Endothelial cell of umbilical vein (primary cell): ENCODE data around the gene DLL3.

Experiments
- EZH2 ChIP-seq: IDR thresholded peaks from 2 replicates; pipeline ENCODE4 v1.6.1; 2012; ENCODE audit warnings: borderline replicate concordance, low read depth, mild to moderate bottlenecking, moderate library complexity, low read length, inconsistent platforms; ENCODE audit not compliant: severe bottlenecking
- FOS ChIP-seq: IDR thresholded peaks from 2 replicates; pipeline ENCODE4 v1.6.1; 2011; ENCODE audit warnings: mild to moderate bottlenecking, low read length, moderate library complexity, borderline replicate concordance; ENCODE audit not compliant: insufficient read depth
- GATA2 ChIP-seq: IDR thresholded peaks from 2 replicates; pipeline ENCODE4 v1.7.0; 2011; ENCODE audit warnings: low read depth, mild to moderate bottlenecking, moderate library complexity, mixed read lengths, low read length; ENCODE audit not compliant: insufficient read length, insufficient read depth
- JUN ChIP-seq: IDR thresholded peaks from 2 replicates; pipeline ENCODE4 v1.6.1; 2011; ENCODE audit warnings: borderline replicate concordance, low read depth; ENCODE audit not compliant: insufficient read length, insufficient read depth
- POLR2A ChIP-seq: IDR thresholded peaks from 2 replicates; pipeline ENCODE4 v1.6.1; 2012; ENCODE audit warnings: low read depth, mild to moderate bottlenecking, control low read depth, low read length
- POLR2AphosphoS5 ChIP-seq: IDR thresholded peaks from 2 replicates; pipeline ENCODE4 v1.6.1; 2012; ENCODE audit warnings: low read depth, mild to moderate bottlenecking, control low read depth, low read length, moderate library complexity; ENCODE audit not compliant: insufficient read depth
- TF ChIP-seq, protein P1 (sequence below), 2 donors: IDR thresholded peaks; 1 replicate in 1 of 2; 2 replicates in 1 of 2; pipeline ENCODE4 v1.5.1; 2011; ENCODE audit warnings: low read length in 2 of 2, mild to moderate bottlenecking in 2 of 2, moderate library complexity in 2 of 2, control low read depth in 1 of 2, inconsistent platforms in 1 of 2, low read depth in 1 of 2; ENCODE audit not compliant: insufficient read depth in 1 of 2; ENCODE audit errors: extremely low read depth in 1 of 2
- TF ChIP-seq, protein P2 (sequence below): IDR thresholded peaks from 2 replicates; pipeline ENCODE4 v1.6.1; 2011; ENCODE audit not compliant: insufficient read depth, insufficient read length

DNA sequence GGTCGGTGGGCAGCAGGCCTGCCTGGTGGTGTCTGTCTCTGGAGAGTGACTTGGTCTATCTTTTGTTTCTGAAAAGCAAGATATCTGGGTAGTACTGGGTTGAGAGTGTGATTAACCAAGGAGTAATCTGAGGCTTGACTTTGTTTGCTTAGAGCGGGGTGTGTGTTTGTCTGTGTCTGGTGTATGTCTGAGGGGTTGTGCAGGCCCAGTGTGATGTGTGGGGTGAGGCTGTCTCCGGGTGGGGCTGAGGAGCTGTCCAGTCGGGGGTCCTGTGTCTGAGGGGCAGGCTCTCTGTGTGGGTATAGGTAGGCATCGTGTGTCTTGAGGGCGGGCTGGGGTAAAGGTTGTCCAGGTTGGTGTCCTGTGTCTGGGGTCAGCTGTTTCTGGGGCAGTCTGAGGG, 29.2 kb upstream of the DLL3 start:
- TF ChIP-seq POLR2AphosphoS5 (no peak), EZH2 (no peak), POLR2A (no peak), JUN (no peak), FOS (no peak), GATA2 (no peak)
- TF ChIP-seq, protein P1, sequence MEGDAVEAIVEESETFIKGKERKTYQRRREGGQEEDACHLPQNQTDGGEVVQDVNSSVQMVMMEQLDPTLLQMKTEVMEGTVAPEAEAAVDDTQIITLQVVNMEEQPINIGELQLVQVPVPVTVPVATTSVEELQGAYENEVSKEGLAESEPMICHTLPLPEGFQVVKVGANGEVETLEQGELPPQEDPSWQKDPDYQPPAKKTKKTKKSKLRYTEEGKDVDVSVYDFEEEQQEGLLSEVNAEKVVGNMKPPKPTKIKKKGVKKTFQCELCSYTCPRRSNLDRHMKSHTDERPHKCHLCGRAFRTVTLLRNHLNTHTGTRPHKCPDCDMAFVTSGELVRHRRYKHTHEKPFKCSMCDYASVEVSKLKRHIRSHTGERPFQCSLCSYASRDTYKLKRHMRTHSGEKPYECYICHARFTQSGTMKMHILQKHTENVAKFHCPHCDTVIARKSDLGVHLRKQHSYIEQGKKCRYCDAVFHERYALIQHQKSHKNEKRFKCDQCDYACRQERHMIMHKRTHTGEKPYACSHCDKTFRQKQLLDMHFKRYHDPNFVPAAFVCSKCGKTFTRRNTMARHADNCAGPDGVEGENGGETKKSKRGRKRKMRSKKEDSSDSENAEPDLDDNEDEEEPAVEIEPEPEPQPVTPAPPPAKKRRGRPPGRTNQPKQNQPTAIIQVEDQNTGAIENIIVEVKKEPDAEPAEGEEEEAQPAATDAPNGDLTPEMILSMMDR (IDR thresholded peaks at IDR 0.05; ENCODE audit: extremely low read depth in 1 of 2, insufficient read depth in 1 of 2, low read depth in 1 of 2, low read length in 2 of 2), result no peak
- TF ChIP-seq, protein P2, sequence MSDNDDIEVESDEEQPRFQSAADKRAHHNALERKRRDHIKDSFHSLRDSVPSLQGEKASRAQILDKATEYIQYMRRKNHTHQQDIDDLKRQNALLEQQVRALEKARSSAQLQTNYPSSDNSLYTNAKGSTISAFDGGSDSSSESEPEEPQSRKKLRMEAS, result no peak
